Stimulated activated CD8-positive, alpha-beta memory T cell treated with anti-CD3 and anti-CD28 coated beads, Interleukin-12 subunit alpha, Interleukin-12 subunit beta, amount 100 ng/mL, for 24 hours (primary cell): ENCODE data around the gene DCDC2.
"Not testable (repeated sequence)": the region's sequence is repeated elsewhere in the genome, so short reads cannot be mapped to it uniquely, and the experiment has no call there.

Experiments
- DNase-seq: peaks from one replicate; pipeline ENCODE4 v3.0.0-alpha.2; 2020; ENCODE audit errors: extremely low read depth

The DCDC2 gene

DNA sequence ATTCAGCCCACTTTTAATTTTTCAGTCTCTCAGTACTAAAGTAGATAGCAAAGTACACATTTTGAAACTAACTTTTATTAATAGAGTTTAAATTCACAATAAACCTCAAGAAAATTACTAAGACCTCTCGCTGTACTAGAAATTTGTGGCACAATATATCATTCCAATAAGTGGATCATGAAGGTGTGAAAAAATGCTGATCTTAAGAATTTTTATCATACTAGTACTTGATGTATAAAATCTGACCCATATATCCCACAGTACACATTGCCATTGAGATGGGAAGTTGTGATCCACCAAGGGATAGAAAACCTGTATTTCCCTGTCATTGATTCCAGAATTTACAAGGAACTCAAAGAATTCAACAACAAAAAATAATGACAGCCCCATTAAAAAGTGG lies 85.7 kb downstream of the DCDC2 start:
- DNase-seq = no peak

GRCh38 chr6:24270011-24270410 lies 87.8 kb downstream of the DCDC2 start:
- DNase-seq = no peak

- not testable (repeated sequence) for DNase-seq
Observed at GRCh38 chr6:24258214-24258613, 99.6 kb downstream of the DCDC2 start.

DNA sequence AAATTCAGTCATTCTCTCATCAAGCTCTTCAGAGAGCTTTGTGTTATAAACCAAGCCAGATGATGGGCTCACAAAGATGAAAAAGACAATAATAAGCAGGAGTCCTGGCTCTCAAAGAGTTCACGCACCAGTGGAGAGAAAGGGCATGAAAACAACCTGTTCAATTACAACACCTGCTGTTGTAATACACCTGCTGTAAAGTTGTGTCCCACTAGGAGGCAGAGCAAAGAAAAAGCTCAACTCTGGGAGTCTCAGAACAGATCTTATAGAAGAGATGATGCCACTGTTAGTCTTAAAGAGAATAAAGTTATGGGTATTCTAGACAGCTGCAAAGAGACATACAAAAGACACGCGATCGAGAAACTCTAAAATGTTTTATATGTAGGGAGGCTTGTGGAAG lies 100.6 kb downstream of the DCDC2 start:
- DNase-seq = no peak

DNA sequence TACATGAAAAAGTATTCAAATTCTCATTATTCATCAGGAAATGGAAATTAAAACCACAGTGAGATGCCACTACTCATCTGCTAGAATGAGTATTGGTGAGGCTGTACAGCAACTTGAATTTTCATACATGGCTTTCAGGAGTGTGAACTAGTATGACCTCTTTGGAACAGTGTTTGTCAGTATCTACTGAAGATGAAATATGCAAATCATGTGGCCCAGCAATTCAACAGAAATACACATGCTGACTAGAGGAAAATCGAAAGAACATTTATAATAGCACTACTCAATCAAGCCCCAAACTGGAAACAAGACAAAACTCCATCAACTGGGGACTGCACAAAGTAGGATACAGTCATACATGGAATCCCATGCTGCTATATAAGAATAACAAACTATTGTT lies 102.2 kb downstream of the DCDC2 start:
- no peak for DNase-seq

GRCh38 chr6:24253360-24253759 lies 104.5 kb downstream of the DCDC2 start:
- no peak for DNase-seq

- DNase-seq = no peak
Observed at GRCh38 chr6:24252280-24252679, 105.6 kb downstream of the DCDC2 start.

DNA sequence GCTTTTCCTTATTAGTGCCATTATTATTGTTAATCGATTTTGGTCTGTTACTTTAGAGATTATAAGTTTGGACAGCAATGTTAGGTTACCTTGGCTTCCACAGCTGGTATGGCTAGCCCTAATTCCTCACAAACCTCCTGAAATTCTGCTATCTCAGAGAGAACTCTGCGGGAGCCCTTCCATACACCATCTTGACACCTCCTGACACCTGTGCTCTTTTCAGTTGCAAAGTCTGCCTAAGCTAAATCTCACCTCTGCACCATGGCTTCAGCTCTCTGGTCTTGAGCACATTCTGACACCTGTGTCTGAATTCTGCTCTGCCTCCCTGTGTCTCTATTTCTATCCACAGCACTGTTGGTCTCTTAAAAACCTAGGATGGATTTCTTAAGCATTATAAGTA lies 106.5 kb downstream of the DCDC2 start:
- DNase-seq = no peak

DNA sequence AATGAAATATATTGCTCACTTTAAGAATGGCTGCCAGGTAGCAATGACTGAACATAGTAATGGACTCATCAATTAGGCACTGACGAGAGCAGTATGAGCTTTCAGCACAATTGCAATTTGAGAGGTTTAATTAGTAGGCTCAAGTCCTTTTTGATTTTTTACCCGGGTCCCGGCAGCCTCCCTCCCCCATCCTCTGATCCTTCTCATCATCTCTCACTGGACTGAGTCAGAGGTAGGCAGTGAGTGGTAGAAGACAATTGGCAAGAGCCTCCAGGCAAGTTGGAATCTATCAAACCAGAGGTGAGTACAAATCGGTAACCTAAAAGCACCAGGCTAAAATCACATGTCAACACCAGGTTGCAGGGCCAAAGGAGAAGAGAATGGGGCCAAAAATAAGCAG lies 107.9 kb downstream of the DCDC2 start:
- DNase-seq = no peak

DNA sequence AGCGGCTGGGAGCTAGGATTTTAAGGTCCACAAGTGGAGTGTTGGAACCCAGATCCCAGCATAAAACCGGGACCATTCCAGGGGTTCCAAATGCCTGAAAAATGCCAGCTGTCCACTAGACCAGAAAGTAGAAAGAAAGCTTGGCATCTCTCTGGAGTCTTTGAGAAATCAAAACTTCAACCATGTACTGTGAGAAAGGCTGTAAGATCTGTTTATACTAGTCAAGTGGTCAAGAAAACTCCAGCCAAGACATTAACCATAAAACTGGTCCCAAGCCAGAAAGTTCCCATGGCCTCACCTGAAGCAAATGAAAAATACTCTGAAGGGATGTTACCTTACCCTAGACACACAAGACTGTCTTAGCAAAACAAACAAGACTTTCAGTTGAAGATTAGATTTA lies 112.6 kb downstream of the DCDC2 start:
- no peak for DNase-seq

DNA sequence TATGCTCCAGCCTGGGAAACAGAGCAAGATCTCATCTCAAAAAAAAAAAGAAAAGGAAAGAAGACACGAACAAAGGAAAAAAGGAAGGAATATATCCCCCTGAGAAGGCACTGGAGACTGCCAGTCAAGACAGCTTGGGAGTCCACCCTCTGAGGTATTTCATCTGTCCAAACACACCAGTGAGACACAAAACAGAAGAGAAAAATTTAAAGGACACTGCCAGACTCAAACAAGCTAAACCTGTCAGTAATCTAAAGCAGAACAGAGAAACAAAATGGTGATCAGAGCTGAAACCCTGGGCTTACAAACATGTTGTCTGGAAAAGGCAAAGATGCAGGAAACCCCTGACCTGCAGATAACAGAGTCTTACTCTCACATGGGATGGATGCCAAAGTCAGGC lies 114.9 kb downstream of the DCDC2 start:
- no peak for DNase-seq

DNA sequence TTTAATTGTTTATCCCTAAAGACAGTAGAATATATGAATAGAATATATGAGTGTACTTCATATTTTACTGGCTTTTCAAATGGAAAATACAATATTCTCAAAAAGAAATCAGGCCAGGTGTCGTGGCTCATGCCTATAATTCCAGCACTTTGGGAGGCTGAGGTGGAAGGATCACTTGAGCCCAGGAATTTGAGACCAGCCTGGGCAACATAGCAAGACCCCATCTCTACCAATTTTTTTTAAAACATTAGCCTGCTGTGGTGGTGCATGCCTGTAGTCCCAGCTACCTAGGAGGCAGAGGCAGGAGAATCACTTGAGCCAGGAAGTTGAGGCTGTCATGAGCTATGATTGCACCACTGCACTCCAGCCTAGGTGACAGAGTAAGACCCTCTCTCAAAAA lies 116.1 kb downstream of the DCDC2 start:
- not testable (repeated sequence) for DNase-seq

DNA sequence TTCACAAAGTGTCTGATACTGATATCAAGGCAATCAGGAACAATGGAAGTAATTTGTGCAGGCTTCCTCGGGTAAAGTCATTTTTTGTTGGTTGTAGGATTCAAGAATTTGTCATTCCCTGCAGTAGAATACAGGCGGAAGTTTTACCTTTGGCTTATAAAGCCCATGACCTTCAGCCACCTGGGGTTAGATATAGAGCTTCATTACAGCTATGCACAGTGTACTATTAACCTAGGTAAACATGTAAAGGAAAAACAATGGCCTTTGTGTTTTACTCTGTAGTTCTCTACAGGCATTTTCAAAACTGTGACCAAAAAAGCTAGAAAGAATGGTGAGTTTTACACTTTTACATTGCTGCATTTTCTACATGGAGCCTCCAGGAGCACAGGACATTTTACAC lies 116.9 kb downstream of the DCDC2 start:
- no peak for DNase-seq

DNA sequence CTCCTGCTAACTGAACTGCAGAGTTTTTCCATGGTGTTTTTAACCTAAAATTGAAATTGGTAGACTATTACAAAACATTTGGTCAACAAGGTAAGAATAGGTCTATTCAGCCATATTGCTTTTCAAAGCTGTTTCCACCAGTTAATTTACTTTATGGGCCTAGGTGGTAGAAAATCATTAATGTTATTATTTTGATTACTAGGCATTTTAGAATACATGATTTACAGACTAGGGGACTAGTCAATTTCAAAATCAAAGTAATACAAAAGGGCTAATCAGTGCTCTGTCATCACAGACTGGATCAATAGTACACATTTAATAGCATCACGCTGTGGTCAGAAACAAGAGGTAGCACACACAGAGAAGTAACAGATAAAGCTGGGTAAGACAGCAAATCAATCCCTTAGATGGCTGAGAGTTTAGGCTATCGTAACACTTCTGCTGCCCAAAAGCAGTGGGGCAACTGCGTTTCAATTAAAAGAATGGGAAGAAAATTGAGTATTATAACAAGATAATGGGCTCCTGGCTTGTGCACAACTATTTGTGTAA lies 117.4 kb downstream of the DCDC2 start:
- DNase-seq = no peak

GRCh38 chr6:24238700-24239099 lies 119.2 kb downstream of the DCDC2 start:
- DNase-seq = no peak

GRCh38 chr6:24236779-24237178 lies 121.1 kb downstream of the DCDC2 start:
- not testable (repeated sequence) for DNase-seq

DNA sequence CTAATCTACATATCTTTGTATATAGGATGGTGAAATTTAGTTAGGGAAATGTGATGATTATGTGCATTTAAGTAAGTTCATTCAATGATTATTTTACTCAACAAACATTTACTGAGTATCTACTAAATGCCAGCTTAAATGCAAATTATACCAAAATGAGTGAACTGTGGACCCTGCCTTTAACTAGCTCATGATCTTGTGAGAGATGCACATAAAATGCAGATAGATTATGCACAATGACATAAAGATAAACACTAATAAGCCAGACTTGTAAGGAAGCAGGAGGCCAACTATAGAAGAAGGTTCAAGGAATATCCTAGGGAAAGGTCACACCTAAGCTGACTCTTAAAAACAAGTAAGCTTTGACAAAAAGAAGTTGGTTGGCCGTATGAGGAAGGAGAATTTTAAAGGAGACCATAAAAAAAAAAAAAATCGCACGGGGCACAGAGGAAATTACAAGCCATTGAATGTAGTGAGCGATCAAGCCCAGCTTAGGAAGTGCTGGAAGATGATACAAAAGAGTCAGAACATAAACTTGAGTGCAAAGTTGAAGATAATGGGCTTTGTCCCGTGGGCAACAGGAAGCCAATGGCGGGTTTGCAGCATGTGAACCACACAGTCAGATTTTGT lies 123.9 kb downstream of the DCDC2 start:
- DNase-seq = no peak

GRCh38 chr6:24231438-24231977 lies 126.4 kb downstream of the DCDC2 start:
- no peak for DNase-seq

GRCh38 chr6:24229696-24230405 lies 128.0 kb downstream of the DCDC2 start:
- no peak for DNase-seq

DNA sequence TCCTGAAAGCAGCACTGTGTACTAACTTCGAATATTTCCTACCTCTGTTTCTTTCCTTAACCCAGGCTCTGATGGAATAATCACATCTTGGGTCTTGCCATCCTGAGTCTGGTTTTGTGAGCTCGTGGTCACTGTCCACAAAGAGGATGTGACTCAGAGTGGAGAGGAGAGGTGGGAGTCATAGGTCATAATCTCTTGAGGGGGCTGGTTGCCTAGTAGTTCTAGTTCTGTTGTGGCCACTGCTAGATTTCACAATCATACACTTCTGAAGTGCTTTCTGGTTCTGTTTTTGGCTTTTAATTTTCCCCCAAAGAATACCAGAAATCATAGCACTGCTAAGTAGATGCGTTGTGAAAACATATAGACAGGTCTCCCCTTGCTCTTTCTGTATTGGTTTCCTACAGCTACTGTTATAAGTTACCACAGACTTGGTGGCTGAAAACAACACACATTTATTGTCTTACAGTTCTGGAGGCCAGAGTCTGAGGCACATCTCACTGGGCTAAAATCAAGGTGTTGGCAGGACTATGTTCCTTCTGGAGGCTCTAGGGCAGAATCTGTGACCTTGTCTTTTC lies 129.1 kb downstream of the DCDC2 start:
- DNase-seq = no peak

- DNase-seq = no peak
Observed at GRCh38 chr6:24228123-24228522, 129.7 kb downstream of the DCDC2 start.

DNA sequence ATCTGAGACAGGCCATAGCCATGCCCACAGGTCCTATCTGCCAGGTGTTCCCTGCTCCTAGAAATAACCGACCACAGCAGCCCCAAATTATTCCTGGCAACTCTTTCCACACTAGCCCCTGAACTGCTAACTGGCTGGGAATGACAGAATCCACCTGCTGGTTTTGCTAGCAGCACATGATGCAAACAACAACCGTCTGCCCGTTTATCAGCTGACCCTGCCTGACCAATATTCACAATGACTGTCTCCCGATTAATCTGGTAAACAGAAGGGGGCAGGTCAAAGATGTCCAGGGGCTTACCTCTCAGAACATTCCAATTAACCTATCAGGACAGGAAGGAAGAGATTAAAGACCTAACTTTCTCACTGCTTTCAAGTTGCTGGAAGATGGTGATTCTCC lies 130.3 kb downstream of the DCDC2 start:
- no peak for DNase-seq

DNA sequence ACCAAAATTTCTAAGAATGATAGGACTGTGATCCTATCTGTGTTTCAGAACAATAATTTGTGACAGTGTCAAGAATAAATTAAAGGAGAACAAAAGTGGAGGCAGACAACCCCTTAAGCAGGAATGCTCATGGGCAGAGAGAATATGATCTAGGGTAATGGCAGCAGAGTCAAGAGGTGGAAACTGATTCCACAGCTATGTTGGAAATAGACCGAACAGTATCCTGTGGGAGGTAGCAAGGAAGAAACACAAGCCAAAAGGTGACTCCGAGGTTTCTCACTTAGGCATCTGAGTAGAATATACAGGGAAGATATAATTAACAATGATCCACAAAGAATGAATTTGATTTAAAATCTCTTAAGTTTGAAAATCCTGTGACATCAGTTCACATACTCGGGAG lies 131.3 kb downstream of the DCDC2 start:
- no peak for DNase-seq
